ENCODE results near the gene EN1. TPM values are rescaled to one million over a fixed set of nuclear protein-coding genes. Genes with fewer than 3 reads are reported as not detected.
A peak's percentile ranks its signal among the peaks of the same experiment; 100 is the strongest.

EN1 gene
- total and polyA plus RNA-seq, 2 of the 13 experiments (the other 11 are each of a cell fraction or from before 2014, with no cell fraction given) = not detected

DNA sequence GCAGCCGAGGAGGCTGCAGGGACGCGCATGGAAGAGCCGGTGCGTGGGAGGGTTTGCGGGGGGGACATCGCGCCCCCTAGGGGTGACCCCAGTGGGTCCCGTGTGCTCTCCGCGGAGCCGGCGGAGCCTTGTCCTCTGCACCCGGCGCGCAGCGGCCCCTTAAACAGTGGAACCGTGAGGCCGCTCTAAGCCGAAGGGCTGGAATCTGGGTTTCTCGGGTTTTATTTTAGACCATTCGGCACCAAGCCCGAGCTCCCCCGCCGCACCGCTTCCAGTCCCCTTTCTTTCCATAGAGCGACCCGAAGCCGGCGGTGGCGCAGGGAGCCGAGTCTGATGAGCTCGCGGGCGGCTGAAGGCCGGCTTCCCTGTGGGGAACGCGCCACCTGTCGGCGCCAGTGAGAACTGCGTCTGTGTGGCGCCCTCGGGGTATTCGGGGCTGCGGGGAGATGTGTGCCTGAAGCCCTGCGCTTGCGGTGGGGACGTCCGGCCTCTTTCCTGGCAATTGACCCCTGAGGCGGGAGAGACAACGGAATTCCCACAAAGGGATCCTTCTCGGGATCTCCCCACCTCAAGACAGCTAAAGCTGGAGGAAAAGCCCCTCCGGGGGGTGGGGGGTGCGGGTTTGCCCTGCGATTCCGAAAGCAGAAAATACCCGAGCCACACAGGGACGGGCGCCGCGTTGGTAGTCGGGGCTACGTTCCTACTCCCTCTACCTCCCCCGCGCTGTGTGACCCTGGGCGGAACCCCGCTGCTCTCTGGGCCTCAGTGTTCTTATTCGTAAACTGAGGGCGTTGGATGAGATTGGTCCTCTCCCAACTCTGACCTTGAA, 8.2 kb upstream of the EN1 start (continued):
- TF ChIP-seq MED8 (CRISPR knock-in tag; IDR thresholded peaks at IDR 0.05; ENCODE audit: insufficient replicate concordance) (no peak), KLF12 (CRISPR knock-in tag; IDR thresholded peaks at IDR 0.05; ENCODE audit: borderline replicate concordance) (no peak), MAF1 (CRISPR knock-in tag; IDR thresholded peaks at IDR 0.05; ENCODE audit: borderline replicate concordance) (no peak), NPAS2 (CRISPR knock-in tag; IDR thresholded peaks at IDR 0.05; ENCODE audit: borderline replicate concordance) (no peak), DPF2 (CRISPR knock-in tag; IDR thresholded peaks at IDR 0.05; ENCODE audit: borderline replicate concordance, low read depth) (no peak), SIN3A (IDR thresholded peaks at IDR 0.05; ENCODE audit: borderline replicate concordance, low read depth, low read length) (no peak), ZNF672 (CRISPR knock-in tag; IDR thresholded peaks at IDR 0.05) (no peak), SMARCC2 (IDR thresholded peaks at IDR 0.05) (no peak), ZNF619 (CRISPR knock-in tag; IDR thresholded peaks at IDR 0.05) (no peak), CC2D1A (CRISPR knock-in tag; IDR thresholded peaks at IDR 0.05) (no peak), ZC3H4 (CRISPR knock-in tag; IDR thresholded peaks at IDR 0.05; ENCODE audit: borderline replicate concordance) (no peak), TCF7 (IDR thresholded peaks at IDR 0.05; ENCODE audit: low read depth) (no peak), SRSF9 (IDR thresholded peaks at IDR 0.05; ENCODE audit: borderline replicate concordance, insufficient read depth, low read depth, low read length, poor library complexity, severe bottlenecking) (no peak), TRIM22 (IDR thresholded peaks at IDR 0.05) (no peak), ERF (CRISPR knock-in tag; IDR thresholded peaks at IDR 0.05) (peak; percentile 38; the same call in 1 of the 2 replicates), GFI1 (CRISPR knock-in tag; IDR thresholded peaks at IDR 0.05; ENCODE audit: borderline replicate concordance) (no peak), HDAC2 (CRISPR knock-in tag; IDR thresholded peaks at IDR 0.05) (no peak)
- TF ChIP-seq, protein P1, sequence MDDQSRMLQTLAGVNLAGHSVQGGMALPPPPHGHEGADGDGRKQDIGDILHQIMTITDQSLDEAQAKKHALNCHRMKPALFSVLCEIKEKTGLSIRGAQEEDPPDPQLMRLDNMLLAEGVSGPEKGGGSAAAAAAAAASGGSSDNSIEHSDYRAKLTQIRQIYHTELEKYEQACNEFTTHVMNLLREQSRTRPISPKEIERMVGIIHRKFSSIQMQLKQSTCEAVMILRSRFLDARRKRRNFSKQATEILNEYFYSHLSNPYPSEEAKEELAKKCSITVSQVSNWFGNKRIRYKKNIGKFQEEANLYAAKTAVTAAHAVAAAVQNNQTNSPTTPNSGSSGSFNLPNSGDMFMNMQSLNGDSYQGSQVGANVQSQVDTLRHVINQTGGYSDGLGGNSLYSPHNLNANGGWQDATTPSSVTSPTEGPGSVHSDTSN (CRISPR knock-in tag; IDR thresholded peaks at IDR 0.05; ENCODE audit: borderline replicate concordance) = no peak
- TF ChIP-seq, protein P2, sequence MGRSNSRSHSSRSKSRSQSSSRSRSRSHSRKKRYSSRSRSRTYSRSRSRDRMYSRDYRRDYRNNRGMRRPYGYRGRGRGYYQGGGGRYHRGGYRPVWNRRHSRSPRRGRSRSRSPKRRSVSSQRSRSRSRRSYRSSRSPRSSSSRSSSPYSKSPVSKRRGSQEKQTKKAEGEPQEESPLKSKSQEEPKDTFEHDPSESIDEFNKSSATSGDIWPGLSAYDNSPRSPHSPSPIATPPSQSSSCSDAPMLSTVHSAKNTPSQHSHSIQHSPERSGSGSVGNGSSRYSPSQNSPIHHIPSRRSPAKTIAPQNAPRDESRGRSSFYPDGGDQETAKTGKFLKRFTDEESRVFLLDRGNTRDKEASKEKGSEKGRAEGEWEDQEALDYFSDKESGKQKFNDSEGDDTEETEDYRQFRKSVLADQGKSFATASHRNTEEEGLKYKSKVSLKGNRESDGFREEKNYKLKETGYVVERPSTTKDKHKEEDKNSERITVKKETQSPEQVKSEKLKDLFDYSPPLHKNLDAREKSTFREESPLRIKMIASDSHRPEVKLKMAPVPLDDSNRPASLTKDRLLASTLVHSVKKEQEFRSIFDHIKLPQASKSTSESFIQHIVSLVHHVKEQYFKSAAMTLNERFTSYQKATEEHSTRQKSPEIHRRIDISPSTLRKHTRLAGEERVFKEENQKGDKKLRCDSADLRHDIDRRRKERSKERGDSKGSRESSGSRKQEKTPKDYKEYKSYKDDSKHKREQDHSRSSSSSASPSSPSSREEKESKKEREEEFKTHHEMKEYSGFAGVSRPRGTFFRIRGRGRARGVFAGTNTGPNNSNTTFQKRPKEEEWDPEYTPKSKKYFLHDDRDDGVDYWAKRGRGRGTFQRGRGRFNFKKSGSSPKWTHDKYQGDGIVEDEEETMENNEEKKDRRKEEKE (IDR thresholded peaks at IDR 0.05) = no peak
- TF ChIP-seq, protein P3, sequence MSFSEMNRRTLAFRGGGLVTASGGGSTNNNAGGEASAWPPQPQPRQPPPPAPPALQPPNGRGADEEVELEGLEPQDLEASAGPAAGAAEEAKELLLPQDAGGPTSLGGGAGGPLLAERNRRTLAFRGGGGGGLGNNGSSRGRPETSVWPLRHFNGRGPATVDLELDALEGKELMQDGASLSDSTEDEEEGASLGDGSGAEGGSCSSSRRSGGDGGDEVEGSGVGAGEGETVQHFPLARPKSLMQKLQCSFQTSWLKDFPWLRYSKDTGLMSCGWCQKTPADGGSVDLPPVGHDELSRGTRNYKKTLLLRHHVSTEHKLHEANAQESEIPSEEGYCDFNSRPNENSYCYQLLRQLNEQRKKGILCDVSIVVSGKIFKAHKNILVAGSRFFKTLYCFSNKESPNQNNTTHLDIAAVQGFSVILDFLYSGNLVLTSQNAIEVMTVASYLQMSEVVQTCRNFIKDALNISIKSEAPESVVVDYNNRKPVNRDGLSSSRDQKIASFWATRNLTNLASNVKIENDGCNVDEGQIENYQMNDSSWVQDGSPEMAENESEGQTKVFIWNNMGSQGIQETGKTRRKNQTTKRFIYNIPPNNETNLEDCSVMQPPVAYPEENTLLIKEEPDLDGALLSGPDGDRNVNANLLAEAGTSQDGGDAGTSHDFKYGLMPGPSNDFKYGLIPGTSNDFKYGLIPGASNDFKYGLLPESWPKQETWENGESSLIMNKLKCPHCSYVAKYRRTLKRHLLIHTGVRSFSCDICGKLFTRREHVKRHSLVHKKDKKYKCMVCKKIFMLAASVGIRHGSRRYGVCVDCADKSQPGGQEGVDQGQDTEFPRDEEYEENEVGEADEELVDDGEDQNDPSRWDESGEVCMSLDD (CRISPR knock-in tag; IDR thresholded peaks at IDR 0.05; ENCODE audit: borderline replicate concordance) = no peak
